PC-3 (cell line): ENCODE measurements around the gene WDR45.

Experiments
- CTCF ChIP-seq: fragments of 300-600 bp; sonication (generic); conservative IDR thresholded peaks from 2 replicates; pipeline ENCODE4 v1.5.1; 2017; ENCODE audit warnings: antibody characterized with exemption, low read depth, mild to moderate bottlenecking, low read length
- EZH2 ChIP-seq: fragments of 300-600 bp; sonication (generic); IDR thresholded peaks from one replicate; pipeline ENCODE4 v1.6.1; 2017; ENCODE audit warnings: antibody characterized with exemption, mild to moderate bottlenecking, low read length; ENCODE audit not compliant: unreplicated experiment

GRCh38 chrX:49061490-49061889 is 18.2 kb downstream of the WDR45 start:
- TF ChIP-seq EZH2 (no peak), CTCF (no peak)
